HG02588 (cell line): Measurements from ENCODE around the gene MERTK.
"Not testable (repeated sequence)": the region's sequence is repeated elsewhere in the genome, so short reads cannot be mapped to it uniquely, and the experiment has no call there.

Source experiments
- ATAC-seq: cut with Tn5 transposase; IDR thresholded peaks from one replicate; pipeline ENCODE4 v1.9.1; 2021; ENCODE audit warnings: mild to moderate bottlenecking, moderate library complexity; ENCODE audit not compliant: unreplicated experiment

Gene MERTK

GRCh38 chr2:112065966-112066365 lies 167.6 kb downstream of the MERTK start:
- ATAC-seq: no peak

- not testable (repeated sequence) for ATAC-seq
Measured at GRCh38 chr2:112069794-112070193, 171.4 kb downstream of the MERTK start.

- ATAC-seq: no peak
Measured at GRCh38 chr2:112073875-112074274, 175.5 kb downstream of the MERTK start.

GRCh38 chr2:112074506-112074905 lies 176.1 kb downstream of the MERTK start:
- ATAC-seq: no peak

GRCh38 chr2:112075490-112076260 lies 177.3 kb downstream of the MERTK start:
- no peak for ATAC-seq

GRCh38 chr2:112077814-112078213 lies 179.4 kb downstream of the MERTK start:
- no peak for ATAC-seq
